A549 (cell line): Measurements from ENCODE around the gene NUDT1.

Source experiments
- CHD2 ChIP-seq: fragments of 150-350 bp; IDR thresholded peaks from 2 replicates; pipeline ENCODE4 v1.6.1; 2014; ENCODE audit warnings: low read length; ENCODE audit not compliant: partially characterized antibody
- CTCF ChIP-seq: fragments of >200 bp; sonication (Bioruptor Twin); formaldehyde crosslinking; IDR thresholded peaks from 3 replicates; pipeline ENCODE4 v1.5.1; 2016
- EHF ChIP-seq: fragments of 250-450 bp; sonication (Bioruptor Pico); IDR thresholded peaks from 2 replicates; pipeline ENCODE4 v1.5.0; 2020; ENCODE audit warnings: mild to moderate bottlenecking
- FOSB ChIP-seq: fragments of 250-450 bp; sonication (Bioruptor Pico); IDR thresholded peaks from 2 replicates; pipeline ENCODE4 v1.5.0; 2020; ENCODE audit warnings: mild to moderate bottlenecking, moderate library complexity
- KDM5A ChIP-seq: fragments of 200-600 bp; sonication (generic); IDR thresholded peaks from 2 replicates; pipeline ENCODE4 v1.6.1; 2016; ENCODE audit warnings: antibody characterized with exemption, mild to moderate bottlenecking
- POLR2A ChIP-seq: IDR thresholded peaks from 2 replicates; pipeline ENCODE4 v1.6.1; 2012; ENCODE audit warnings: mild to moderate bottlenecking, low read length
- POLR2AphosphoS2 ChIP-seq: conservative IDR thresholded peaks from 2 replicates; pipeline ENCODE4 v1.6.1; 2012; ENCODE audit warnings: low read length, improper control_type of control experiment, inconsistent platforms
- RCOR1 ChIP-seq: fragments of 150-350 bp; IDR thresholded peaks from 2 replicates; pipeline ENCODE4 v1.6.1; 2014; ENCODE audit warnings: antibody characterized with exemption, low read length, low read depth
- SMC3 ChIP-seq: fragments of >200 bp; sonication (Bioruptor Twin); formaldehyde crosslinking; IDR thresholded peaks from 3 replicates; pipeline ENCODE4 v1.6.1; 2018; ENCODE audit warnings: inconsistent platforms
- ZFP36 ChIP-seq: fragments of 450-650 bp; IDR thresholded peaks from 2 replicates; pipeline ENCODE4 v1.6.1; 2014; ENCODE audit warnings: borderline replicate concordance; ENCODE audit not compliant: partially characterized antibody
- ZNF302 ChIP-seq: fragments of 250-450 bp; sonication (Bioruptor Pico); IDR thresholded peaks from 2 replicates; pipeline ENCODE4 v1.9.0; 2021; ENCODE audit warnings: inconsistent platforms, mild to moderate bottlenecking, moderate library complexity

- TF ChIP-seq ZFP36 (no peak), CTCF (no peak), RCOR1 (no peak), FOSB (CRISPR knock-in tag) (no peak), SMC3 (no peak), CHD2 (no peak), EHF (CRISPR knock-in tag) (no peak), ZNF302 (no peak), KDM5A (no peak), POLR2AphosphoS2 (no peak), POLR2A (no peak)
Observed at GRCh38 chr7:2217206-2217605, 24.8 kb upstream of the NUDT1 start.
